RWPE2 (cell line): ENCODE measurements around the gene JADE2.
"Not testable (repeated sequence)": the region's sequence is repeated elsewhere in the genome, so short reads cannot be mapped to it uniquely, and the experiment has no call there.

Source experiments
- ATAC-seq: fragments of 200-7000 bp; cut with Tn5 transposase; 3 replicates; pipeline ENCODE4 v1.9.1; 2021; ENCODE audit warnings: low read depth
- DNase-seq: peaks from one replicate; pipeline ENCODE4 v3.0.0-alpha.2; 2020; ENCODE audit warnings: low spot score
- H3K27ac ChIP-seq: fragments of 450-650 bp; 2 replicates; pipeline ENCODE4 v1.5.1; 2017; ENCODE audit warnings: mild to moderate bottlenecking; ENCODE audit not compliant: poor library complexity, severe bottlenecking
- H3K27me3 ChIP-seq: fragments of 250-450 bp; sonication (Bioruptor Pico); 2 replicates; pipeline ENCODE4 v1.5.1; 2021; ENCODE audit warnings: mild to moderate bottlenecking, moderate library complexity; ENCODE audit not compliant: insufficient read depth, poor library complexity, severe bottlenecking
- H3K36me3 ChIP-seq: fragments of 250-450 bp; sonication (Bioruptor Pico); 2 replicates; pipeline ENCODE4 v1.5.1; 2020; ENCODE audit warnings: low read depth, mild to moderate bottlenecking, moderate library complexity
- H3K4me1 ChIP-seq: fragments of 250-450 bp; sonication (Bioruptor Pico); 2 replicates; pipeline ENCODE4 v1.5.1; 2021; ENCODE audit warnings: mild to moderate bottlenecking, moderate library complexity; ENCODE audit not compliant: insufficient read depth, poor library complexity, severe bottlenecking
- H3K4me3 ChIP-seq: fragments of 250-450 bp; sonication (Bioruptor Pico); 2 replicates; pipeline ENCODE4 v1.5.1; 2021; ENCODE audit warnings: mild to moderate bottlenecking, moderate library complexity; ENCODE audit not compliant: severe bottlenecking
- H3K9me3 ChIP-seq: fragments of 250-450 bp; sonication (Bioruptor Pico); 2 replicates; pipeline ENCODE4 v1.5.1; 2021; ENCODE audit warnings: mild to moderate bottlenecking, moderate library complexity; ENCODE audit not compliant: severe bottlenecking
- TF ChIP-seq, protein P1 (sequence below): fragments of 450-650 bp; IDR thresholded peaks from one replicate; pipeline ENCODE4 v1.5.1; 2017; ENCODE audit warnings: mild to moderate bottlenecking, moderate library complexity; ENCODE audit not compliant: poor library complexity, severe bottlenecking

Gene JADE2

DNA sequence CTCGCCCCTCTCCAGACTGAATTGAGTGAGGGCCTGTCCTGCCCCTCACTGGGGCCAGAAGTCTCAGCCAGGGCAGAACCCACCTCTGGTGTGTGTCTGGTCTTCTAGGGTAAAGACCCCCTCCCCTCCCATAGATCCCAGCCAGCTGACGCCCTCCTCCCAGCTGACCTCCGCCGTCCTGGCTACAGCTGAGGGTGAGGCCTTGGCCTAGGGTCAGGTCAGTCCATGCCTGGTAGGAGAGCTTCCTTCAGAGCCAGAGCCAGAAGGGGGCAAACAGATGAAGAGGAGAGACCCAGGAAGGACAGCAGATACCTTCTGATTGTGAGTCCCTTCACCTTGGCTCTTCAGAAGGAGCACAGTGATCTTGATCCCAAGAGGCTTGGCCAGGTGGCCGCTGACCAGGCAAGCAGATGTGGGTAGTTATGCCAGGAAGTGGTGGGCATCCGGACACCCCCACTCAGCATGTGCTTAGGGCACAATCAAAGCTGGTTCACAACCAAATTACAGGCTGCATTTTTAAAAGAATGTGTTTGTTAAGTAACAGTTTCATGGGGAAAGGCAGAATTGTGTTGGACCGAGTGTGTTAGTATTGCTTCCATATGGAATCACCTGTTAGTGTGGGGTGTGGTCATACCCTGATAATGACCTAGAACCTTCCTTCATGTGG, 29.9 kb downstream of the JADE2 start:
- no peak overlapping the region for H3K4me3 ChIP-seq
- DNase-seq: no peak
- peak overlapping the region; percentile 83 for H3K27ac ChIP-seq
- no peaks in the 10 kb centered on the region for H3K27me3 ChIP-seq
- H3K9me3 ChIP-seq: no peaks in the 10 kb centered on the region
- H3K36me3 ChIP-seq: peaks cover 70% of the 10 kb centered on the region
- peaks cover 45% of the 10 kb centered on the region for H3K4me1 ChIP-seq
- no peak for ATAC-seq
- TF ChIP-seq, protein P1, sequence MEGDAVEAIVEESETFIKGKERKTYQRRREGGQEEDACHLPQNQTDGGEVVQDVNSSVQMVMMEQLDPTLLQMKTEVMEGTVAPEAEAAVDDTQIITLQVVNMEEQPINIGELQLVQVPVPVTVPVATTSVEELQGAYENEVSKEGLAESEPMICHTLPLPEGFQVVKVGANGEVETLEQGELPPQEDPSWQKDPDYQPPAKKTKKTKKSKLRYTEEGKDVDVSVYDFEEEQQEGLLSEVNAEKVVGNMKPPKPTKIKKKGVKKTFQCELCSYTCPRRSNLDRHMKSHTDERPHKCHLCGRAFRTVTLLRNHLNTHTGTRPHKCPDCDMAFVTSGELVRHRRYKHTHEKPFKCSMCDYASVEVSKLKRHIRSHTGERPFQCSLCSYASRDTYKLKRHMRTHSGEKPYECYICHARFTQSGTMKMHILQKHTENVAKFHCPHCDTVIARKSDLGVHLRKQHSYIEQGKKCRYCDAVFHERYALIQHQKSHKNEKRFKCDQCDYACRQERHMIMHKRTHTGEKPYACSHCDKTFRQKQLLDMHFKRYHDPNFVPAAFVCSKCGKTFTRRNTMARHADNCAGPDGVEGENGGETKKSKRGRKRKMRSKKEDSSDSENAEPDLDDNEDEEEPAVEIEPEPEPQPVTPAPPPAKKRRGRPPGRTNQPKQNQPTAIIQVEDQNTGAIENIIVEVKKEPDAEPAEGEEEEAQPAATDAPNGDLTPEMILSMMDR: no peak

DNA sequence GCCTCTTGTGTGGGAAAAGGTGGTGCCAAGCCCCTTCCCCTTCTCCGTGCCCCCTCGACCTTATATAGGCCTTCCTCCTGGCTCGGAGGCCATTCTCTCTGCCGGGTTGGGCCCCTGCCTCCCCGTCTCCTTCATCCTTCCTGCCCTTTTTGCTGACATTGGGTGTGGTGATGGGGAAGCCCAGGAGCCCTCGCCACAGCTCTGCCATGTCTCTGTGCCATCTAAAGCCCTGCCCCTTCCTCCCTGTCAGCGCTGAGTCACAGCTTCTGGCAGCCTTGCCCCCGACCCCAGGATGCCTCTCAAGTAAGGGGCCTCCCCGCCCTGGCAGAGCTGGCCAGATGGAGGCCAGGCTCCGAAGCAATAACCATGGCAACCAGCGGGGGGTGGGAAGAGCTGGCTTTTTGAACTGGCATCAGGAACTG, 30.4 kb downstream of the JADE2 start:
- Histone ChIP-seq H3K4me3 (no peak overlapping the region), H3K9me3 (no peaks in the 10 kb centered on the region), H3K36me3 (peaks cover 71% of the 10 kb centered on the region), H3K27ac (peak overlapping the region; percentile 83), H3K27me3 (no peaks in the 10 kb centered on the region), H3K4me1 (peaks cover 44% of the 10 kb centered on the region)
- ATAC-seq (peak; percentile 79), DNase-seq (peak; percentile 97)
- TF ChIP-seq, protein P1: no peak

DNA sequence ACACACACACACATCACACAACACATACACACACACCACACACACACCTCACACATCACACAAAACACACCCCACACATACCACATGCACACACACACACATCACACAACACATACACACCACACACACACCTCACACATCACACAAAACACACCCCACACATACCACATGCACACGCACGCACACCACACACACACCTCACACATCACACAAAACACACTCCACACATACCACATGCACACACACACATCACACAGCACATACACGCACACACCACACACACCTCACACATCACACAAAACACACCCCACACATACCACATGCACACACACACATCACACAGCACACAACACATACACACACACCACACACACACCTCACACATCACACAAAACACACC, 31.1 kb downstream of the JADE2 start:
- H3K9me3 ChIP-seq, H3K27me3 ChIP-seq, DNase-seq, ATAC-seq, H3K27ac ChIP-seq, H3K4me3 ChIP-seq: not testable (repeated sequence)
- peaks cover 39% of the 10 kb centered on the region for H3K4me1 ChIP-seq
- H3K36me3 ChIP-seq: peaks cover 74% of the 10 kb centered on the region

DNA sequence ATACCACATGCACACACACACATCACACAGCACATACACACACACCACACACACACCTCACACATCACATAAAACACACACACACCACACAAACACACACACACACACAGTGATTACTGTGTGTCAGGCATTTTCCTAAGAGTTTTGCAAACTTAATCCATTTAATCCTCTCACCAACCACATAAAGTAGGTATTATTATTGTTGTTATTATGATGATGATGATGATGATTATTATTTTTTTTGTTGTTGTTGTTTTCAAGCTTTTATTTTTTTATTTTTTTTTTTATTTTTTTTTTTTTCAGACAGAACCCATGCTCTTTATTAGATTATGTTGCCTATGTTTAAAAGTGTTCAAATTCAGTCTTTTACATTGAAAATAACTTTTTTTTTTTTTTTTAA, 31.5 kb downstream of the JADE2 start:
- Histone ChIP-seq H3K36me3 (peaks cover 74% of the 10 kb centered on the region), H3K27ac (no peak overlapping the region), H3K4me1 (peaks cover 35% of the 10 kb centered on the region), H3K4me3 (no peak overlapping the region), H3K9me3 (no peaks in the 10 kb centered on the region), H3K27me3 (no peaks in the 10 kb centered on the region)
- ATAC-seq: no peak
- TF ChIP-seq, protein P1: no peak
- no peak for DNase-seq

DNA sequence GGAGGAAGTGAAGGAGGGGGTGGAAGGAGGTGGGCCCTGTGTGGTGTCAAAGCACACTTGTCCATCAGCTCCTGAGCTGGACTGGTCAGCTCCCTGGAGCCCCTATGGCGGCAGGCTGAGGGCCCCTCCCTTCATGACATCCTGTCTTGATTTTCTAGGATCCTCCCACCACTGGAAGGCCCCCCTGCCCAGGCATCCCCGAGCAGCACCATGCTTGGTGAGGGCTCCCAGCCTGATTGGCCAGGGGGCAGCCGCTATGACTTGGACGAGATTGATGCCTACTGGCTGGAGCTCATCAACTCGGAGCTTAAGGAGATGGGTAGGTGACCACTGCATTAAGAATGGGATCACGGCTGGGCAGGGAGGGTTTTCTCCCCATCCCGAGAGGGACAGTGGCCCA, 34.2 kb downstream of the JADE2 start:
- no peak for DNase-seq
- ATAC-seq: no peak
- H3K27ac ChIP-seq: no peak overlapping the region
- H3K4me3 ChIP-seq: no peak overlapping the region
- peaks cover 79% of the 10 kb centered on the region for H3K36me3 ChIP-seq
- H3K27me3 ChIP-seq: no peaks in the 10 kb centered on the region
- TF ChIP-seq, protein P1: no peak
- H3K4me1 ChIP-seq: peaks cover 15% of the 10 kb centered on the region
- no peaks in the 10 kb centered on the region for H3K9me3 ChIP-seq
